IPS-20b (cell line): ENCODE results near the gene APOB.

Experiments
- H3K27ac ChIP-seq: one replicate; pipeline ENCODE4 v1.5.1; 2013; ENCODE audit warnings: low read length
- H3K27me3 ChIP-seq: 2 replicates; pipeline ENCODE4 v1.6.1; 2013; ENCODE audit warnings: mild to moderate bottlenecking, low read length, inconsistent platforms; ENCODE audit not compliant: insufficient read depth
- H3K36me3 ChIP-seq: 2 replicates; pipeline ENCODE4 v1.6.1; 2013; ENCODE audit warnings: low read depth, mild to moderate bottlenecking, inconsistent platforms, low read length, moderate library complexity; ENCODE audit not compliant: insufficient read depth
- H3K4me1 ChIP-seq: 2 replicates; pipeline ENCODE4 v1.6.1; 2013; ENCODE audit warnings: mild to moderate bottlenecking, control low read depth, inconsistent platforms, low read length, moderate library complexity; ENCODE audit not compliant: insufficient read depth
- H3K4me3 ChIP-seq: 2 replicates; pipeline ENCODE4 v1.5.1; 2013; ENCODE audit warnings: mild to moderate bottlenecking, low read length, inconsistent platforms
- H3K9ac ChIP-seq: 2 replicates; pipeline ENCODE4 v1.6.1; 2013; ENCODE audit warnings: low read depth, mild to moderate bottlenecking, inconsistent platforms, low read length, moderate library complexity
- H3K9me3 ChIP-seq: 2 replicates; pipeline ENCODE4 v1.6.1; 2013; ENCODE audit warnings: mild to moderate bottlenecking, low read depth, low read length, inconsistent platforms; ENCODE audit not compliant: insufficient read depth

Gene APOB

GRCh38 chr2:20965221-20965620 is 78.7 kb downstream of the APOB start:
- H3K27ac ChIP-seq: no peak overlapping the region
- no peak overlapping the region for H3K9ac ChIP-seq
- no peaks in the 10 kb centered on the region for H3K9me3 ChIP-seq
- no peaks in the 10 kb centered on the region; the same call in 1 of the 2 replicates for H3K27me3 ChIP-seq
- no peaks in the 10 kb centered on the region for H3K4me1 ChIP-seq
- H3K36me3 ChIP-seq: no peaks in the 10 kb centered on the region
- no peak overlapping the region for H3K4me3 ChIP-seq

- no peaks in the 10 kb centered on the region for H3K36me3 ChIP-seq
- no peaks in the 10 kb centered on the region; the same call in 1 of the 2 replicates for H3K27me3 ChIP-seq
- no peak overlapping the region for H3K27ac ChIP-seq
- H3K9me3 ChIP-seq: no peaks in the 10 kb centered on the region
- no peak overlapping the region for H3K4me3 ChIP-seq
- H3K4me1 ChIP-seq: no peaks in the 10 kb centered on the region
- H3K9ac ChIP-seq: no peak overlapping the region
These were observed 80.0 kb downstream of the APOB start for GRCh38 chr2:20963867-20964266.

GRCh38 chr2:20962939-20963557 is 80.8 kb downstream of the APOB start:
- Histone ChIP-seq H3K9me3 (no peaks in the 10 kb centered on the region), H3K27me3 (no peaks in the 10 kb centered on the region; the same call in 1 of the 2 replicates), H3K27ac (no peak overlapping the region), H3K4me3 (no peak overlapping the region), H3K36me3 (no peaks in the 10 kb centered on the region), H3K4me1 (no peaks in the 10 kb centered on the region), H3K9ac (no peak overlapping the region)

- no peak overlapping the region for H3K27ac ChIP-seq
- H3K36me3 ChIP-seq: no peaks in the 10 kb centered on the region
- no peak overlapping the region for H3K4me3 ChIP-seq
- H3K4me1 ChIP-seq: no peaks in the 10 kb centered on the region
- no peak overlapping the region for H3K9ac ChIP-seq
- no peaks in the 10 kb centered on the region; the same call in 1 of the 2 replicates for H3K27me3 ChIP-seq
- no peaks in the 10 kb centered on the region for H3K9me3 ChIP-seq
These were observed 82.0 kb downstream of the APOB start for GRCh38 chr2:20961858-20962257.

GRCh38 chr2:20960003-20960402 is 83.9 kb downstream of the APOB start:
- H3K4me3 ChIP-seq: no peak overlapping the region
- H3K9ac ChIP-seq: no peak overlapping the region
- H3K27me3 ChIP-seq: no peaks in the 10 kb centered on the region; the same call in 1 of the 2 replicates
- H3K36me3 ChIP-seq: no peaks in the 10 kb centered on the region
- H3K4me1 ChIP-seq: no peaks in the 10 kb centered on the region
- H3K27ac ChIP-seq: no peak overlapping the region
- H3K9me3 ChIP-seq: no peaks in the 10 kb centered on the region

- Histone ChIP-seq H3K36me3 (no peaks in the 10 kb centered on the region), H3K4me1 (no peaks in the 10 kb centered on the region), H3K9ac (no peak overlapping the region), H3K9me3 (no peaks in the 10 kb centered on the region), H3K27me3 (no peaks in the 10 kb centered on the region; the same call in 1 of the 2 replicates), H3K27ac (no peak overlapping the region), H3K4me3 (no peak overlapping the region)
These were observed 84.6 kb downstream of the APOB start for GRCh38 chr2:20959252-20959651.

- no peaks in the 10 kb centered on the region; the same call in 1 of the 2 replicates for H3K27me3 ChIP-seq
These were observed 85.9 kb downstream of the APOB start for GRCh38 chr2:20957788-20958525.

GRCh38 chr2:20955277-20956026 is 88.4 kb downstream of the APOB start:
- no peaks in the 10 kb centered on the region for H3K4me1 ChIP-seq
- H3K27ac ChIP-seq: no peak overlapping the region
- H3K4me3 ChIP-seq: no peak overlapping the region
- no peak overlapping the region for H3K9ac ChIP-seq
- H3K36me3 ChIP-seq: no peaks in the 10 kb centered on the region
- H3K9me3 ChIP-seq: no peaks in the 10 kb centered on the region
- no peaks in the 10 kb centered on the region; the same call in 1 of the 2 replicates for H3K27me3 ChIP-seq

More at GRCh38 chr2:20957788-20958525, 85.9 kb downstream of the APOB start:
- Histone ChIP-seq H3K4me1 (no peaks in the 10 kb centered on the region), H3K9ac (no peak overlapping the region), H3K9me3 (no peaks in the 10 kb centered on the region), H3K27ac (no peak overlapping the region), H3K36me3 (no peaks in the 10 kb centered on the region), H3K4me3 (no peak overlapping the region)

- Histone ChIP-seq H3K9me3 (no peaks in the 10 kb centered on the region), H3K27ac (no peak overlapping the region), H3K4me3 (no peak overlapping the region)
These were observed 90.6 kb downstream of the APOB start for GRCh38 chr2:20953146-20953824.

More at GRCh38 chr2:20953146-20953824, 90.6 kb downstream of the APOB start:
- no peaks in the 10 kb centered on the region for H3K4me1 ChIP-seq
- no peaks in the 10 kb centered on the region; the same call in 1 of the 2 replicates for H3K27me3 ChIP-seq
- H3K9ac ChIP-seq: no peak overlapping the region
- H3K36me3 ChIP-seq: no peaks in the 10 kb centered on the region
